NCI-H146 treated with DMSO at 0.1 percent for 48 hours (cell line): ENCODE measurements around the gene IRF7.

ENCODE experiments used
- DNase-seq: peaks from one replicate; lab custom pipeline; 2025; ENCODE audit not compliant: unreplicated experiment; lab: John Stamatoyannopoulos, UW

The IRF7 gene

GRCh38 chr11:621838-622237, 6.1 kb upstream of the IRF7 start:
- DNase-seq, result no peak

GRCh38 chr11:620935-621814, 5.4 kb upstream of the IRF7 start:
- no peak for DNase-seq

- no peak for DNase-seq
Measured at GRCh38 chr11:620201-620600, 4.5 kb upstream of the IRF7 start.

- no peak for DNase-seq
Measured at GRCh38 chr11:619628-620050, 3.9 kb upstream of the IRF7 start.

- DNase-seq, result no peak
Measured at GRCh38 chr11:618856-619627, 3.3 kb upstream of the IRF7 start.

GRCh38 chr11:617912-618682, 2.3 kb upstream of the IRF7 start:
- no peak for DNase-seq

- DNase-seq, result no peak
Measured at GRCh38 chr11:617199-617911, 1.6 kb upstream of the IRF7 start.

- no peak for DNase-seq
Measured at GRCh38 chr11:616320-617198, 809 bp upstream of the IRF7 start.

- no peak for DNase-seq
Measured at GRCh38 chr11:614623-615503, 887 bp downstream of the IRF7 start.

- no peak for DNase-seq
Measured at GRCh38 chr11:614021-614622, 1.6 kb downstream of the IRF7 start.

- no peak for DNase-seq
Measured at GRCh38 chr11:613369-613968, 2.3 kb downstream of the IRF7 start.

- no peak for DNase-seq
Measured at GRCh38 chr11:612961-613300, 2.8 kb downstream of the IRF7 start.

GRCh38 chr11:612201-612960, 3.4 kb downstream of the IRF7 start:
- no peak for DNase-seq

- DNase-seq, result no peak
Measured at GRCh38 chr11:611001-611996, 4.5 kb downstream of the IRF7 start.

- no peak for DNase-seq
Measured at GRCh38 chr11:610146-610801, 5.5 kb downstream of the IRF7 start.

GRCh38 chr11:609341-609811, 6.4 kb downstream of the IRF7 start:
- no peak for DNase-seq
